HL-60/S4 treated with phorbol 12-myristate 13-acetate at 8.2 ng/mL for 4 days and 3 days (cell line): ENCODE data around the gene RBP5.

ENCODE experiments used
- in situ Hi-C: fragments of 300-500 bp; cut with MboI; formaldehyde crosslinking; loops from 2 replicates; pipeline ENCODE4 v1.15.0; 2022; ENCODE audit warnings: low sequenced_read_pairs

RBP5 gene

GRCh38 chr12:7128681-7129286 is at the start of gene RBP5:
TSS of gene RBP5 (minus strand) at chr12:7128889. CDS start at chr12:7128775, 114 bp downstream.
- in situ Hi-C loops: no loop called here

- in situ Hi-C loops: no loop called here
These were observed 49.8 kb upstream of the RBP5 start for GRCh38 chr12:7178481-7178880.

DNA sequence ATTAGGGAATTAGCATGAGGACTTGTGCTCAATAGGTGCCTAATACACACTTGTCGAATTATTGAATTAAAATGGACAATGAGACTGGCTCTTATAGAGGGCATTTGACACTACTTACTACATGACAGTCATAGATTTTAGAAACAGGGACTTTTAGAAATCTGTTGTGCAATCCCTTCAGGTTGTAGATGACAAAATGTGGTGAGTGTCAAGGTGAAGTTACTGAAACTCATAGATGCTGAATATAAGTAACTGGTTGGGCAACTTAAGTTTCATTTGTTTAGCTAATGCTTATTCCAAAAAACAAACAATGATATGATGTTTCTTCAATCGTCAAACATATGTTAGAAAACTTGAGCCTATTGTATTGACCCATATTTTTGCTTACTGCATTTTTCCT is 47.9 kb upstream of the RBP5 start:
- in situ Hi-C loops: no loop called here

- in situ Hi-C loops: no loop called here
These were observed 46.8 kb upstream of the RBP5 start for GRCh38 chr12:7175493-7175892.

DNA sequence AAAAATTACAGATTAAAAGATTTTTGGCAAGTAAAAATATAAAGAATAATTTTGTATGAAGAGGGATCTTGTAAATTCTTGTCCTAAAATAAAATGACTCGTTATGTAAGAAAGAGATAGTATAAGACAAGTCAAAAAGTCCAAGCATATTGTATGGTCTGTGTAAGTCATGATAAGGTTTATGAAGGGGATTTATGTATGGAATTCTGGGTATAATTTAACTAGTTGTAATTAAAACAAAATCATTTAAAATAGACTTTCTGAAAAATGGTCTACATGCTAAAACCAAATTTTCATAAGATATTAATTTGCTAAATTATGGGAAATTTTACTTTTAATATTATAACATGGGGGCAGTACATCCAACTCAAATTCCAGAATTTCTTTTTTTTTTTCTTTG is 43.2 kb upstream of the RBP5 start:
- in situ Hi-C loops: no loop called here

GRCh38 chr12:7169951-7170350 is 41.3 kb upstream of the RBP5 start:
- in situ Hi-C loops: no loop called here

GRCh38 chr12:7162691-7163114 is 34.0 kb upstream of the RBP5 start:
- in situ Hi-C loops: no loop called here

DNA sequence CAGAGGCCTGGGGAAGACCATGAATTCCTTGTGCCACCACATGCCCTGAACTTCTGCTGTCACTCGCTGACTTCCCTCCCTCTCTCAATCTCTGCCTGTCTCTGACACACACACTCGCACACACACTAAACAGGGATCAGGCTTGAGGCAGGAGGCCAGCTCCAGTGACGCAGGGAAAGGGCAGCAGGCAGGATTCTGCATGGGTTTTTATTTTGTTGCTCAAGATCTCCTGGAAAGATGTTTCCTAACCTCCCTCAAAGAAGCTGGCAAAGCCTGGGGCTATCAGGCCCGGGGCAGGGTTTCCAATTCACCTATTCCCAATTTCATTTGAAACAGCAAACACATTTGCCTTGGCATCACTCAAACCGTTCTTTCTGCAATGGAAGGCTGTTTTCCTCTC is 33.1 kb upstream of the RBP5 start:
- in situ Hi-C loops: no loop called here

DNA sequence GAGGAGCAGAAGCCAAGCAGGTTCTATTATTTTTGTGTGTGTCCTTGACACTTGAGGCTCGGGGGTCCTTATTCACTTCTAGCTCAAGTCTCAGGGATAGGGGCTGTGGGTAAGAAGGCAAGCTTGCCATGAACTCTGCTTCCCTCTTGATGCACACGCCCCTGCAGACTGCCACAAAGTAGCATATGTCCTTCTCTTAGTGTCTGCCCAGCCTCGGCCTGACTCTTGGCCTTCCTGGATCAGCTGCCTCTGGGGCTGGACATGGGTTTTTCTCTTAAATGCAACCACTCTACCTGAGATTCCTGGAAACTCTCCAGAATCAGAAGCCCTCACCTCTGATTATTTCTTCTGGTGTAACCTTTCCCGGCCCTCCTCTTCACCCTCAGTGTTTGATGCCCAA is 32.6 kb upstream of the RBP5 start:
- in situ Hi-C loops: no loop called here

DNA sequence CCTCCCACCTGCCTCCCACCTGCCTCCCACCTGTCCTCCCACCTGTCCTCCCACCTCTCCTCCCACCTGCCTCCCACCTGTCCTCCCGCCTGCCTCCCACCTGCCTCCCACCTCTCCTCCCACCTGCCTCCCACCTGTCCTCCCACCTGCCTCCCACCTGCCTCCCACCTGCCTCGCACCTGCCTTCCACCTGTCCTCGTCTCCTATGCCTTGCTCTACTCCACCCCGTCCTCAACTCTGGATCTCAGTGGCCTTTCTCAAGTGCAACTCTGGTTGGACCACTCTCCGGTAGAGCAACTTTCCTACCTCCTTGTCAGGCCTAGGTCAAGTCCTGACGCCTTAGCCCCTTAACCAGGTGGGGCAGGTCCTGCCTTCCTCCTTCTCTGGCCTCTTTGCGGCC is 31.5 kb upstream of the RBP5 start:
- in situ Hi-C loops: no loop called here

DNA sequence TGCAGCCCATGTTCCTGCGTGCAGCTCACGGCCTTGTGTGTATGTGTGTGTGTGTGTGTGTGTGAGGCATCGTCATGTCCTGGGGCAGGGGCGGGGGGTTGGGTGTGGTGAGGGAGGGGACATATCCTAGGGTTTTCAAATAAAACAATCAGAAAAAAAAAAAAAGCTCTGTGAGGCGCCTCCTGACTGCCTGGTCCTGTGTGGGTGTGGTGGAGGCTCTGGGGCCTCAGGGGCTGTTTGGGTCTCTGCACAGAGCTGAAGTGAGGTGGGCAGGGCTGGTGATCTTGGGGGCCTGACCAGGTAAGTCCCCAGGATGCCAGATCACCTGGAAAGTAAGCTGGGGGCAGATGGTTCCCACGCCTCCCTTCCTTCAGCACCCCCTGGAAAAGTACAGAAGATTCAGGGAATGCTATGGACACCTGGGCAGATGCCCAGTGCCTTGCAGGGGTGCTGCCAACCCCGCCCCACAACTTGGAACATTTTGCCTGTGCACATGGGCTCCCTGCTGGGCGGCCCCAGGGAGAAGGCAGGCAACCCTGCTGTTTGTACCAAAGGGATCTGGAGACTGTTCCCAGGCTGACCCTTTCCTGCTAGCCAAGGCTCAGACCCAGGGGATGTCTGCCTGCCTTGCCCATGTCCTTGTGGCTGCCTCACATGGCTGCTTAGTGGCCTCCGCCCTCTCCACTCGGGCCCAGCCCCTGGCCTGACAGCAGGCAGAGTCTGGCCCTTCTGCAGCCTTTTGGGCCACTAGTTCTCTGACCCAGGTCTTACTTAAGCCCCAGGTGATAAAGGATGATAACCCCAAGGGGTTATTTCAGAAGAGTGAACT is 30.3 kb upstream of the RBP5 start:
- in situ Hi-C loops: no loop called here

GRCh38 chr12:7157391-7157790 is 28.7 kb upstream of the RBP5 start:
- in situ Hi-C loops: no loop called here

DNA sequence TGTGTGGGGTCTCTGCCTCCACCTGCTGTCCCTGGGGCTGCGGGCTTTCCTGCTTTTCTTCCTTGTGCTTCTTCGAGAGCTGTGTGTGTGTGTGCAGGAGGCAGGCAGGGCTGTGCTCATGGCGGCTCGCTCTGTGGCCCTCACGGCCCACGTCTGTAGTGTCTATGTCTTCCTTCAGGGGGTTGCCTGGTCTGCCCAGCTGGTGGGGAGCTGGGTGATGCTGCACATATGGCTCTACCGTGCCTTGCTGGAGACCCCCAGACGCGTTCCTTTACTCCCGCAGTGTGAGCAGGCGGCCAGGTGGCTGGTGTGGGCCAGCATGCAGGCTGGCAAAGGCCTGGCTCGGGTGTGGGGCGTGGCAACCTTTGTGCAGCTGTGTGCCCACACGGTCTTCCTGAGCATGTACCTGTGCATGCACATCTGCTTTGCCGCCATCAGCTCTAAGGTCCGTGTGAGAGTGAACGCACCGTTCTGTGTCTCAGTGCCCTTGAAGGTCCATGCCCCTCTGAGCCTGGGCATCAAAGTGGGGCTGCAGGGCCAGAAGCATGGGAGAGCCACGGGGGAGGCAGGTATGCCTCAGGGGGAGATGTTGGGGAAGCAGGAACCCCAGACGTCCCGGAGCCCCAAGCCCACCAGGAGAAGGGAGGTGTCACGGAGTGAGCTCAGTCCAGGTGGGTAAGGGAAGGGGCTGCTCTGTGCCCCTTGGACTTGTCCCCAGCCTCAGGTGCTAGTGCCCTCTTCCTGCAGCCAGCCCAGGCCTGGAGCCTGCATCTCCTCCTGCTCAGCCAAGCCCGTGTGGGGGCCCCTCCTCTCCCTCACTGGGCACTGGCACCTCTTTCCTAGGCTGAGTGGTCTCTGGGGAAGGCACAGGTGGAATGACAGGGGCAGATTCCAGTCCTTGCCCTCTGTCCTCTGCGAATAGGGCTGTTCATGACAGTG is 27.8 kb upstream of the RBP5 start:
- in situ Hi-C loops: no loop called here

DNA sequence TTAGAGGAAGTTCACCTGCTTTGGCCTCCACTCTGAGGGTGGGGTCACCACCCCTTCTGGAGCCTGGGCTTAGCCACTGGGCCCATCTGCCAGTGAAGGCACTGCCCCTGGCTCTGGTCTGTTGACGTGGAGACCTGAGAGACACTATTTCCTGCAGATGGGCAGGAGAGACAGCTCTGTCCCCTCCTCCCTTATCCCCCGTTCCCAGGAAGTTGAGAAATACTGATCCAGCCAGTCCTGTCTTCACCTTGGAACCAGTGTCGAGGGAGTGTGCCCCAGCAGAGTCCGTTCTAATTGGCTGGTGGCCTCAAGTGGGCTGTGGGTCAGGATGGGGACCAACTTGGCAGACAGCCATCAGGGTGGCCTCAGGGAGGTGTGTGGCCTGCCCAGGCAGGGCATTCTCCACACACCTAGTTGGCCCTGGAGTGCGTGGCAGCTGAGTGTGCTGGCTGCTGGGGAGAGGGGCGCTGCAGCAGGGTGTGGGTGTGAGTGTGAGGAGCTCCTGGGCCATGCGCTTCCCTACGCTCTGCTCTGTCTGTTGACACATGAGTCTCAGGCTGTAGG is 26.9 kb upstream of the RBP5 start:
- in situ Hi-C loops: no loop called here

DNA sequence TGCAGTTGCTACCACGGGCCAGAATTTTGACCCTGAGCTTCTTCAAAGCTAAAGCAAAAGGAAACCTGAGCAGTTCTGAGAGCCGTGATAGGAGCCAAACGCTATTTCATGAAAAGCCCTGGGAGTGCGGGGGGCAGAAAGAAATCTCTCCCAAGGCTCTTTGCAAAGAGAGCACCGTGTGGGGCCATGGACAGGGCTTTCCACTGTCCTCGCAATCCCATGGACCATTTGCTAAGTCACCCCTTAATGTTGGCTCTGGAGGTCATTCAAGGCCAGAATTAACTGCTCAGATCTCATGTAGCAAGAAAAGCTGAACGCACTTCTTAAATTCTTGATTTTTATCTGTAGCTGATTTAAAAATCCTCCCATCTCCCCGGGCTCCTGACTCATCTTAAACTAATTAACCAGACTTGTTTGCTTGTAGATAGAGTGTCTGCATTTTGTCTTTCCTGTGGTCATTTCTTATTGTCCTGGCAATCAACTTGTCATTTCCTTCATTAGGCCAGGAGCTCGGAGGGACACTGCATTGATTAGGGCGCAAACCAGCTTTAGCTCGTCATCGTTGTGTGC is 26.3 kb upstream of the RBP5 start:
- in situ Hi-C loops: no loop called here

DNA sequence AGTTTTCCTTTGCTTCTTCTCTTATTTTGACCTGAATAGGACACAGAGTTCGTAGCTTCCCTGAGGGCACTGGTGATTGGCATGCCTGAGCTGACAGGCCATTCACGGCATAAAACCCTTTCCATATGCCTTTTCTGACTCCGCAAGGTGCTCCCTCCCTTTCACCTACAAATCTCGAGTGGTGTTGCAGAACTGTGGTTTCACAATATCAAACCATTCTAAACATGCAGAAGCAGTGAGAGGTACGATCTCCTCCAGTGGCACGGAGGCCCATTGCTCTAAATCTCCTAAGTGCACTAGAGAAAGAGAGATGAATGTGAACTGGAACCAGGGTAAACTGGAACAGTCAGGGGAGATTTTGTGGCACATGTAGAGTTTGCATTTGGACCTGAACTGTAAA is 25.4 kb upstream of the RBP5 start:
- in situ Hi-C loops: no loop called here

GRCh38 chr12:7152818-7153217 is 24.1 kb upstream of the RBP5 start:
- in situ Hi-C loops: no loop called here

- in situ Hi-C loops: no loop called here
These were observed 22.8 kb upstream of the RBP5 start for GRCh38 chr12:7151532-7151931.

DNA sequence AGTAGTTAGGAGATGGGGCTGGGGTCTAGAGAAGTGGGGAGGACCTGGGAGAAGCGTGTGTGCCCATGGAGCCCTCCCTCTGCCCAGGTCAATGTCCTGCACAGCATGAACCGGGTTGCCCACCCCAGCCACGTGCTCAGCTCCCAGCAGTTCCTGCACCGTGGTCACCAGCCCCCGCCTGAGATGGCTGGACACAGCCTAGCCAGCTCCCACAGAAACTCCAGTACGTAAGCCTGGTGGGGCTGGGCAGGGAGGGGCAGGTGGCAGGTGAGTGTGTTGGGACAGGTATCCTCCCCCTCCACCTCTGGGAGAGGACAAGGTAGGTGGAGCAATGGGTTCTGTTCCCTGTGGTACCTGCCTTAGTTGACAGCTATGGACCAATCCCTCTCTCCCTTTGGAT is 22.2 kb upstream of the RBP5 start:
- in situ Hi-C loops: no loop called here

DNA sequence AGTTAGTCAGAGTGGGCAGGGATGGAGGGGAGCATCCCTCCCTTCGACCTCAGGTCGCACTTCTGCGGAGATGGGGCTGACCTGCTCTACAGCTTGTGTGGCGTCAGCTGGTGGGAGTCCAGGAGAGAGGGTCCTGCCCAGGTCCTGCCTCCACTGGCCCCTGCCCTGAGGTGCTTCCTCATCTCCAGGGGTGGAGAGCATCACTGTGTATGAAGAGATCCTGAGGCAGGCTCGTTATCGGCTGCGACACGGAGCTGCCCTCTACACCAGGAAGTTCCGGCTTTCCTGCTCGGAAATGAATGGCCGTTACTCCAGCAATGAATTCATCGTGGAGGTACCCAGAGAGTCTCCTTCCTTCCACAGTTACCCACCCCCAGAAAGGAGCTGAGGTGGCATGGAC is 21.7 kb upstream of the RBP5 start:
- in situ Hi-C loops: no loop called here

DNA sequence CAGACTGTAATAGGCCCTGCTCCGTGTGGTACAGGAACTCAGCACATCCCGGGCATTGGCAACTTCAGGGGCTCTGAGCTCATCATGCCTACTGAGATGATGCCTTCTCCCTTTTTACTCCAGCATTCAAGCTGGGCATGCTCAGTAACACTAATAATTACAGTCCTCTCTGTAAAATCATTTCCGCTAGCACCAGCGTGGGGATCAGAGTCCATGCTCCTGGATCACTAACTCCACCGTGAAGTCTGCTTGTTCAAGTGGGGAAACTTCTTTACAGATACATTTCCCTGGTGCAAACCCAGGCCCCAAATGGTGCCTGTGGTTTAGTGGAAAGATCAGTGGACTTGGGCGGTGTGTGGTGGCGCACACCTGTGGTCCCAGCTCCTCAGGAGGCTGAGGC is 18.2 kb upstream of the RBP5 start:
- in situ Hi-C loops: no loop called here
